GM18526 (cell line): ENCODE results near the gene RPP40.

Experiments
- POLR2A ChIP-seq: IDR thresholded peaks from 3 replicates; pipeline ENCODE4 v1.6.1; 2011; ENCODE audit not compliant: insufficient read length; ENCODE audit errors: extremely low read depth

Gene RPP40

DNA sequence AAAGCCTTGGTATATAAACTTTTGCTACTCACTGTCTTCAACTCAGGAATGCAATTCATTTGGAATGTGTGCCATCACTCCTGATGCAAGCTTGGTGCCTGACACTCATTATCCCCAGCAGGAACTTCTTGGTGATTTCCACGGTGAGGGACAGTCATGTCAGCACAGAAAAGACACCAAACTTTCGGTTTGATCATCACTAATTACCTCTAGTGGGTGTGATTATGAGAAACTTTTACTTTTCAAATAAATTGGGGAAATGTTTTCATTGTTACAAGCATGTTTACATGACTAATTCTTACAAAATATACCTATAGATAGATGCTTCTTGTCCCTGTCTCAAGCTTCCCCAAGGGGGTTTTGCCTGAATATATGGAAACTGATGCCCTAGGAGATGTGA lies 40.9 kb downstream of the RPP40 start:
- TF ChIP-seq POLR2A, result no peak

DNA sequence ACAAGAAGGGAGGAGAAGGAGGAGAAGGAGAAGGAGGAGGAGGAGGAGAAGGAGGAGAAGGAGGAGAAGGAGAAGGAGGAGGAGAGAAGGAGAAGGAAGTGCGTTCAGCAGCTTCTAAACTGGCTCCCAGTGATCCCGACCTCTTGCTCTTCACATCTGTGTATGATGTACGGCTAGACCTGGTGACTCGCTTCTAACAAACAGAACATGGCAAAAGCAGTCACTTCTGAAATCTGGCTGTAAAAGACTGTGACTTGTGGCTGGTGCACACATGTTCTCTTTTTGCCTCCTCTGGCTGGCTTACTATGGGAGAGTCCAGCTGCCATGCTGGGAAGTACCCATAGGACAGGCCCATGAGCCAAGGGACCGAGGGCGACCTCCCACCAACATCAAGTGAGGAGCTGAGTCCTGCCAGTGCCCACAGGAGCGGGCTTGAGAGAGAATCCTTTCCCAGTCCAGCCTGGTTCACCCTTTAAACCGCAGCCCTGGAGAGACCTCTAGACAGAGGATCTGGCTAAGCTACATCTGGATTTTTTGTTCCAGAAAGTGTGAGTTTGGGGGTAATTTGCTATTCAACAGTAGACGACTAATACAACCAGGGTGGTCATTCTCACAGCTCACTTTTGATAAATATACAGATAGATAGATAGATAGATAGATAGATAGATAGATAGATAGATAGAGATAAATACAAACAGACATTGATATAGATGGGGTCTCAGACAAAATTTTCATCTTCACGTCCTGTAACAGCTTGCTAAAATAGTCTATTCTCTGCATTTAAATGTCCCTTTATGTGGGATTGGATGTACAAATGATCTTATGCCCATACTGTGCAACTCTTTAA lies 42.3 kb downstream of the RPP40 start:
- TF ChIP-seq POLR2A, result no peak

DNA sequence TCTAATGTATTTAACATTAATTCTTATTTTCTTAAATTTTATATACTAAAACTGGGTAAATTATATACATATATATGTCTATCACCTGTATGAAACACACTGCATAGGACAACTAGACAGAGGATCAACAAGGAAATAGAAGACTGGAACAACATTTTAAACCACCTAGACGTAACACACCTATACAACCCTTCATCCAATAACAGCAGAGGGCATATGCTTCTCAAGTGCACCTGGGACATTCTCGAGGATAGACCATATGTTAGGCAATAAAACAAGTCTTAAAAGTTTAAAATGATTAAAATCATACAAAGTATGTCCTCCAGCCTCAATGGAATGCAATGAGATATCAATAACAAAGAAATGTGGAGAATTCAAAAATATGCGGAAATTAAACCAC lies 45.2 kb downstream of the RPP40 start:
- TF ChIP-seq POLR2A, result no peak

DNA sequence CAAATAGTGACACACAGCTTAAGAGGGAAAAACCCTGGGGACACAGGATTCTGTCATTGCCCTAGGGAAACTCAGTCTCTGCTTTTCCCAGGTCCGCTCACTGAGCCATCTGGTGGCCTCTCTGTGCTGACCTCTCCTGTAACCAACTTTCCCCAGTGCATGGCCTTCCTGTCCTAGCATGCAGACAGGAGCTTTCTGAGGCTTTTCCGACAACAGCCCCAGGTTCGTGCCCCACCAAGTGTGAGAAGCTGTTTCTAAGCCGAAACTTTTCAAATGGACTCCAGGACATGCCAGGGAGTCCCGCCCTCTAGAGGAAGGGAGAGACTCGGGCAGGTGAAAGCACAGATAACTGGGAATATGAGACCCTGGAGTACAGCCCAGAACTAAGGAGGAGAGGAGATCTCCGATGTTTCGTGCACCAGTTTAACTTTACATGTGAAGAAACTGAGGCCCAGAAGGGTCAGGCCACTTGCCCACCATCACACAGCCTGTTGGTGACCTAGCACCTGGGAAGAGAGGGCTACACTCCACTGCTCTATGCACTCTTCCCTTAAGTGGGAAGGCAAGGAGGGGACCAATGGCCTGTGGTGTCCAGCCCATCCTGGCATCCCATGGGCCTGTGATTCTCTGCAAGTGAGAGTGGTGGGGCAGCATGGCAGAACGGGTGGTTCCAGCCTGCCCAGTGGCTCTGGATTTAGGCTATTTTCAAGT lies 46.2 kb downstream of the RPP40 start:
- no peak for TF ChIP-seq POLR2A

GRCh38 chr6:4956625-4957024 lies 47.2 kb downstream of the RPP40 start:
- no peak for TF ChIP-seq POLR2A

- no peak for TF ChIP-seq POLR2A
These were observed 50.4 kb downstream of the RPP40 start for GRCh38 chr6:4953440-4953839.

DNA sequence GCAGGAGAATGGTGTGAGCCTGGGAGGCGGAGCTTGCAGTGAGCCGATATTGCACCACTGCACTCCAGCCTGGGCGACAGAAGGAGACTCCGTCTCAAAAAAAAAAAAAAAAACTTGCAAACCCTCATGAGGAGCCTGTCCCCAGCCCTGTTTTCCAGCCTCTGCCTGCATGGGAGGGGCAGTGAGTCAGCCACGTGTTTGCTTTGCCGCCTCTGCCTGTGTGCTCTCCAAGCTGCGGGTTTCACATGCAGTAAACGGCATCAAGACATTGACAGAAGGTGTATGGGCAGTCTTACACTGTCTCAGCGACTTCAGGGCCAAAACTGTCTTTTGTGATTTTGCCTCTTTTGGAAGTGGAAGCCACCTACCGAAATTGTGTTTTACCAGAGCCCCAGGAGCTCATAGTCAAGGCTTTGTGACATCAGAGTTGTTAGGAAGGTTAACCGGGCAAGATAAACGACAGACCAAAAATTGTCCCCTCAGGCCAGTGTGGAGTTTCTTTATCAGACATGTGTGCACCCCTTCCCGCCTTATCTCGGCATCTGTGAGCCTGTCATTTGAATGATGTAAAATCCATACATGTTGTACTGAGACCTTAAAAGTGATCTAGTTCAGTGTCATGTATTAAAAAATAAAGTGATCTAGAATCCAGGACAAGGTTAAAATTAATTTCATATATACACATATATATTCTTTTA lies 52.9 kb downstream of the RPP40 start:
- TF ChIP-seq POLR2A, result no peak

DNA sequence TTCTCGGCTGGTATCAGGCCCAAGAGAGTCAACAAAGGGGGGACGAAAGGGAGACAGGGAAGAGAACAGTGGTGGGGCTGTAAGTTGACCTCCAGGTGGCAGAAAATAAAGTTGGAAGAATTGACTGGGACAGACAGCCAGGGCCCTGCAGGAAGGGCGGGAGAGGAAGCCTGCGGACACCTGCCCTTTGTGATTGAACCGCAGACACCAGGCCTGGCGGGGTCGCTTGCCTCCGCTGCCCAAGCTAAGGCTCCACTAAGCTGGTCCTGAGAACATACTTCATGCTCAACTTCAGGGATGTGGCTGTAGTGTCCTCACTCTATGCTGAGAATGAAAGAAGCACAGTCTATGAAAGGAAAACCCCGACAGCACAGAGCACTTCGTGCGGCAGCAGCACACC lies 53.8 kb downstream of the RPP40 start:
- no peak for TF ChIP-seq POLR2A

GRCh38 chr6:4948781-4949450 lies 54.9 kb downstream of the RPP40 start:
- no peak for TF ChIP-seq POLR2A

DNA sequence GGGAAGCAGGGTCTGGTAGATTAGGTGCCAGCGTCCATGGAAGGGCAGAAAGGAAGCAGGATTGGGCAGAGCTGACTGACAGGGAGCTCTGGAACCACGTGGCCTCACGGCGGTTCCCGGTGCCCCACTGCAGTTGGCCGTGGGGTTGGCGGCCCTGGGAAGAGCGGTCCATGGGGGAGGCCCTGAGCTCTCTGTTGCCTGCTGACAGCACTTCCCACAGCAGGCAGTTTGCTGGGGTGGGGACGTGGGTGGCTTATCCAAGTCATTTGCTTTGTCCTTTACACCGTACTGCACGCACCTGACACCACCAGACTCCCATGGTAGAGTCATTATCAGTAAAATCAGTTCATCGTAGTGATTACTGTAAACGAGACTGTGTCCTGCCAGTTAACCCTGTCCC lies 56.1 kb downstream of the RPP40 start:
- TF ChIP-seq POLR2A, result no peak

- TF ChIP-seq POLR2A, result no peak
These were observed 57.3 kb downstream of the RPP40 start for GRCh38 chr6:4946521-4946920.
